HepG2 (cell line): ENCODE results near the gene ITCH. TPM values are rescaled to one million over a fixed set of nuclear protein-coding genes. Genes with fewer than 3 reads are reported as not detected.

Source experiments
- ARID3A ChIP-seq: IDR thresholded peaks from 2 replicates; pipeline ENCODE4 v1.6.1; 2012; ENCODE audit warnings: low read depth, low read length, improper control_type of control experiment
- BHLHE40 ChIP-seq: IDR thresholded peaks from 2 replicates; pipeline ENCODE4 v1.6.1; 2011; ENCODE audit warnings: low read length, improper control_type of control experiment
- ERF ChIP-seq: IDR thresholded peaks from 2 replicates; pipeline ENCODE4 v1.6.1; 2018; ENCODE audit warnings: missing biosample characterization, missing genetic modification reagents
- FOXO1 ChIP-seq: sonication (generic); formaldehyde crosslinking; IDR thresholded peaks from 2 replicates; pipeline ENCODE4 v1.4.0; 2020; ENCODE audit warnings: missing genetic modification reagents
- FOXO4 ChIP-seq: sonication (generic); formaldehyde crosslinking; conservative IDR thresholded peaks from 2 replicates; pipeline ENCODE4 v1.8.1; 2023; ENCODE audit warnings: missing genetic modification reagents
- KAT8 ChIP-seq: IDR thresholded peaks from 2 replicates; pipeline ENCODE4 v1.6.1; 2016; ENCODE audit warnings: missing genetic modification reagents, missing compliant biosample characterization
- MBD4 ChIP-seq: IDR thresholded peaks from 2 replicates; pipeline ENCODE4 v1.6.1; 2012; ENCODE audit warnings: low read length, inconsistent platforms, borderline replicate concordance
- PHF21A ChIP-seq: sonication (generic); formaldehyde crosslinking; IDR thresholded peaks from 2 replicates; pipeline ENCODE4 v1.5.0; 2020; ENCODE audit warnings: mild to moderate bottlenecking, missing genetic modification reagents
- RXRB ChIP-seq: IDR thresholded peaks from 2 replicates; pipeline ENCODE4 v1.6.1; 2016; ENCODE audit warnings: borderline replicate concordance, missing genetic modification reagents, missing compliant biosample characterization
- ZBTB3 ChIP-seq: sonication (generic); formaldehyde crosslinking; IDR thresholded peaks from 2 replicates; pipeline ENCODE4 v1.4.0; 2020; ENCODE audit warnings: low read depth, mild to moderate bottlenecking, moderate library complexity, missing genetic modification reagents, borderline replicate concordance
- ZNF33A ChIP-seq: sonication (generic); formaldehyde crosslinking; IDR thresholded peaks from 2 replicates; pipeline ENCODE4 v1.5.1; 2020; ENCODE audit warnings: missing genetic modification reagents, mild to moderate bottlenecking, moderate library complexity, borderline replicate concordance
- ZNF382 ChIP-seq: sonication (generic); formaldehyde crosslinking; IDR thresholded peaks from 2 replicates; pipeline ENCODE4 v1.5.0; 2020; ENCODE audit warnings: missing genetic modification reagents, mild to moderate bottlenecking, borderline replicate concordance
- ZNF446 ChIP-seq: sonication (generic); formaldehyde crosslinking; IDR thresholded peaks from 2 replicates; pipeline ENCODE4 v1.5.0; 2020; ENCODE audit warnings: mild to moderate bottlenecking, missing genetic modification reagents
- ZNF691 ChIP-seq: sonication (generic); formaldehyde crosslinking; IDR thresholded peaks from 2 replicates; pipeline ENCODE4 v1.4.0; 2020; ENCODE audit warnings: missing genetic modification reagents, low read depth, mild to moderate bottlenecking, borderline replicate concordance
- ZNF710 ChIP-seq: sonication (generic); formaldehyde crosslinking; IDR thresholded peaks from 2 replicates; pipeline ENCODE4 v1.5.0; 2020; ENCODE audit warnings: mild to moderate bottlenecking, missing genetic modification reagents, borderline replicate concordance
- ZNF83 ChIP-seq: sonication (generic); formaldehyde crosslinking; IDR thresholded peaks from 2 replicates; pipeline ENCODE4 v1.4.0; 2020; ENCODE audit warnings: missing genetic modification reagents, mild to moderate bottlenecking, borderline replicate concordance
- ZSCAN5A ChIP-seq: sonication (generic); formaldehyde crosslinking; IDR thresholded peaks from 2 replicates; pipeline ENCODE4 v1.8.0; 2022; ENCODE audit warnings: mild to moderate bottlenecking, missing genetic modification reagents, borderline replicate concordance
- polyA plus RNA-seq, 8 experiments: library from polyadenylated mRNA; depleted of rRNA in 3 of 8; stranded (reverse) in 7 of 8; unstranded in 1 of 8; fragments of >200 nt; fragmentation: Illumina TruSeq in 4 of 8; extraction: Trizol in 4 of 8; gene quantifications; 2 replicates each; pipeline versions ENCODE4 v1.2.1 to v1.2.3, GENCODE V29; 2011 to 2016; ENCODE audit warnings: low read depth in 4 of 8, missing spikeins in 1 of 8, mixed read lengths in 1 of 8; ENCODE audit not compliant: insufficient read depth in 1 of 8
- total RNA-seq, 5 experiments: library from RNA; depleted of rRNA; stranded (reverse); fragments of >200 nt; fragmentation: Illumina TruSeq; extraction: Trizol; gene quantifications; 2 replicates each; pipeline ENCODE4 v1.2.3, GENCODE V29; 2016; ENCODE audit warnings: low read depth in 1 of 5
- TF ChIP-seq, protein P1 (sequence below): sonication (generic); formaldehyde crosslinking; IDR thresholded peaks from 2 replicates; pipeline ENCODE4 v1.5.1; 2020; ENCODE audit warnings: missing genetic modification reagents, mild to moderate bottlenecking, borderline replicate concordance

Gene ITCH
- total and polyA plus RNA-seq, 2 of the 13 experiments (the other 11 are each of a cell fraction or from before 2014, with no cell fraction given): 20.5 to 112 TPM

DNA sequence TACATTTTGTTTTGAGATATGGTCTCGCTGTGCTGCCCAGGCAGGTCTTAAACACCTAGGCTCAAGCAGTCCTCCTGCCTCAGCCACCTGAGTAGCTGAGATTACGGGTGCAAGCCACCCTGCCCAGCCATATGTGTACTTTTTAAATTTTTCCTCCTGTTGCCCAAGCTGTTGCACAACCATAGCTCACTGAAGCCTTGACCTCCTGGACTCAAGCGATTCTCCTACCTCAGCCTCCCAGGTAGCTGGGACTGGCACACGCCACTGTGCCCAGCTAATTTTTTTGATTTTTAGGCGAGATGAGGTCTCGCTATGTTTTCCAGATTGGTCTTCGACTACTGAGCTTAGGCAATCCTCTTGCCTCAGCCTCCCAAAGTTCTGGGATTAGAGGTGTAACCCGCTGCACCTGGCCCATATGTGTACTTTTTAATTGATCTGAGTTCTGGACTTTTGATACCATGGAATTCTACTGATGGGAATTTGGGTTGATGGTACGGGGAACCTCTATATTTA, 44.9 kb downstream of the ITCH start (continued):
- TF ChIP-seq ZSCAN5A (CRISPR knock-in tag) (peak; percentile 91; the same call in 1 of the 2 replicates), ZNF446 (CRISPR knock-in tag) (no peak), ARID3A (0 out of 2 replicates have a peak, but pooled peaks have one; percentile 58), ZBTB3 (0 out of 2 replicates have a peak, but pooled peaks have one; percentile 1), PHF21A (CRISPR knock-in tag) (peak; percentile 96), ZNF83 (CRISPR knock-in tag) (no peak), ERF (CRISPR knock-in tag) (peak; percentile 98), FOXO4 (CRISPR knock-in tag) (no peak), RXRB (CRISPR knock-in tag) (peak; percentile 97), MBD4 (peak; percentile 70; the same call in 1 of the 2 replicates), ZNF691 (CRISPR knock-in tag) (peak; percentile 38; the same call in 1 of the 2 replicates), FOXO1 (CRISPR knock-in tag) (peak; percentile 96), ZNF710 (peak; percentile 88), KAT8 (CRISPR knock-in tag) (peak; percentile 84), ZNF382 (no peak), BHLHE40 (peak; percentile 13; the same call in 1 of the 2 replicates), ZNF33A (CRISPR knock-in tag) (0 out of 2 replicates have a peak, but pooled peaks have one; percentile 17)
- TF ChIP-seq, protein P1, sequence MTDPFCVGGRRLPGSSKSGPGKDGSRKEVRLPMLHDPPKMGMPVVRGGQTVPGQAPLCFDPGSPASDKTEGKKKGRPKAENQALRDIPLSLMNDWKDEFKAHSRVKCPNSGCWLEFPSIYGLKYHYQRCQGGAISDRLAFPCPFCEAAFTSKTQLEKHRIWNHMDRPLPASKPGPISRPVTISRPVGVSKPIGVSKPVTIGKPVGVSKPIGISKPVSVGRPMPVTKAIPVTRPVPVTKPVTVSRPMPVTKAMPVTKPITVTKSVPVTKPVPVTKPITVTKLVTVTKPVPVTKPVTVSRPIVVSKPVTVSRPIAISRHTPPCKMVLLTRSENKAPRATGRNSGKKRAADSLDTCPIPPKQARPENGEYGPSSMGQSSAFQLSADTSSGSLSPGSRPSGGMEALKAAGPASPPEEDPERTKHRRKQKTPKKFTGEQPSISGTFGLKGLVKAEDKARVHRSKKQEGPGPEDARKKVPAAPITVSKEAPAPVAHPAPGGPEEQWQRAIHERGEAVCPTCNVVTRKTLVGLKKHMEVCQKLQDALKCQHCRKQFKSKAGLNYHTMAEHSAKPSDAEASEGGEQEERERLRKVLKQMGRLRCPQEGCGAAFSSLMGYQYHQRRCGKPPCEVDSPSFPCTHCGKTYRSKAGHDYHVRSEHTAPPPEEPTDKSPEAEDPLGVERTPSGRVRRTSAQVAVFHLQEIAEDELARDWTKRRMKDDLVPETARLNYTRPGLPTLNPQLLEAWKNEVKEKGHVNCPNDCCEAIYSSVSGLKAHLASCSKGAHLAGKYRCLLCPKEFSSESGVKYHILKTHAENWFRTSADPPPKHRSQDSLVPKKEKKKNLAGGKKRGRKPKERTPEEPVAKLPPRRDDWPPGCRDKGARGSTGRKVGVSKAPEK (CRISPR knock-in tag): peak; percentile 99; the same call in 1 of the 2 replicates
